Smooth muscle cell (in vitro differentiated cells): ENCODE results near the gene ASTN2. TPM values are rescaled to one million over a fixed set of nuclear protein-coding genes. Genes with fewer than 3 reads are reported as not detected.

Experiments used
- DNase-seq: peaks from one replicate; lab custom pipeline; 2025; ENCODE audit not compliant: unreplicated experiment; lab: John Stamatoyannopoulos, UW
- H2AFZ ChIP-seq: fragments of 200-600 bp; sonication (generic); 2 replicates; pipeline ENCODE4 v1.6.0; 2016; ENCODE audit warnings: antibody characterized with exemption, low read depth, mild to moderate bottlenecking
- H3F3A ChIP-seq: fragments of 200-600 bp; sonication (generic); 2 replicates; pipeline ENCODE4 v1.6.0; 2017; ENCODE audit warnings: antibody characterized with exemption, low read depth
- H3K27ac ChIP-seq: fragments of 200-600 bp; sonication (generic); 2 replicates; pipeline ENCODE4 v1.5.1; 2016; ENCODE audit warnings: low read depth, mild to moderate bottlenecking
- H3K27me3 ChIP-seq: fragments of 200-600 bp; sonication (generic); 2 replicates; pipeline ENCODE4 v1.6.1; 2016; ENCODE audit warnings: low read depth, mild to moderate bottlenecking
- H3K36me3 ChIP-seq: fragments of 200-600 bp; sonication (generic); 2 replicates; pipeline ENCODE4 v1.5.1; 2016; ENCODE audit warnings: low read depth
- H3K4me1 ChIP-seq: fragments of 200-600 bp; sonication (generic); 2 replicates; pipeline ENCODE4 v1.5.1; 2016; ENCODE audit warnings: low read depth
- H3K4me2 ChIP-seq: fragments of 200-600 bp; sonication (generic); 2 replicates; pipeline ENCODE4 v1.6.0; 2016; ENCODE audit warnings: mild to moderate bottlenecking
- H3K4me3 ChIP-seq: fragments of 200-600 bp; sonication (generic); 2 replicates; pipeline ENCODE4 v1.5.1; 2016; ENCODE audit warnings: mild to moderate bottlenecking
- H3K79me2 ChIP-seq: fragments of 200-600 bp; sonication (generic); 2 replicates; pipeline ENCODE4 v1.6.0; 2016; ENCODE audit warnings: low read depth, mild to moderate bottlenecking
- H3K9ac ChIP-seq: fragments of 200-600 bp; sonication (generic); 2 replicates; pipeline ENCODE4 v1.6.0; 2016; ENCODE audit warnings: low read depth
- H3K9me3 ChIP-seq: fragments of 200-600 bp; sonication (generic); replicated peaks from 2 replicates; pipeline ENCODE4 v1.5.1; 2016; ENCODE audit warnings: low read depth
- H4K20me1 ChIP-seq: fragments of 200-600 bp; sonication (generic); 2 replicates; pipeline ENCODE4 v1.6.0; 2016; ENCODE audit warnings: low read depth
- WGBS: methylation state at CpG from one replicate; pipeline ENCODE4 v1.1.7; 2016; ENCODE audit warnings: low lambda C conversion rate; 5-methylcytosine and 5-hydroxymethylcytosine counted together
- polyA plus RNA-seq: library from polyadenylated mRNA; unstranded; fragments of >200 nt; fragmentation: Nextera tagmentation; extraction: Ambion mirVana; gene quantifications from 2 replicates; pipeline ENCODE4 v1.2.1, GENCODE V29; 2016
- total RNA-seq: library from RNA; depleted of rRNA; stranded (reverse); fragments of >200 nt; gene quantifications from 2 replicates; pipeline ENCODE4 v1.2.3, GENCODE V29; 2014
- TF ChIP-seq, protein P1 (sequence below): fragments of 200-600 bp; sonication (generic); IDR thresholded peaks from 2 replicates; pipeline ENCODE4 v1.5.1; 2017; ENCODE audit warnings: borderline replicate concordance, mild to moderate bottlenecking, antibody characterized with exemption; ENCODE audit not compliant: insufficient read depth, poor library complexity, severe bottlenecking

ASTN2 gene
- total and polyA plus RNA-seq, 2 experiments from 2014 or later: 6.5 to 6.7 TPM

DNA sequence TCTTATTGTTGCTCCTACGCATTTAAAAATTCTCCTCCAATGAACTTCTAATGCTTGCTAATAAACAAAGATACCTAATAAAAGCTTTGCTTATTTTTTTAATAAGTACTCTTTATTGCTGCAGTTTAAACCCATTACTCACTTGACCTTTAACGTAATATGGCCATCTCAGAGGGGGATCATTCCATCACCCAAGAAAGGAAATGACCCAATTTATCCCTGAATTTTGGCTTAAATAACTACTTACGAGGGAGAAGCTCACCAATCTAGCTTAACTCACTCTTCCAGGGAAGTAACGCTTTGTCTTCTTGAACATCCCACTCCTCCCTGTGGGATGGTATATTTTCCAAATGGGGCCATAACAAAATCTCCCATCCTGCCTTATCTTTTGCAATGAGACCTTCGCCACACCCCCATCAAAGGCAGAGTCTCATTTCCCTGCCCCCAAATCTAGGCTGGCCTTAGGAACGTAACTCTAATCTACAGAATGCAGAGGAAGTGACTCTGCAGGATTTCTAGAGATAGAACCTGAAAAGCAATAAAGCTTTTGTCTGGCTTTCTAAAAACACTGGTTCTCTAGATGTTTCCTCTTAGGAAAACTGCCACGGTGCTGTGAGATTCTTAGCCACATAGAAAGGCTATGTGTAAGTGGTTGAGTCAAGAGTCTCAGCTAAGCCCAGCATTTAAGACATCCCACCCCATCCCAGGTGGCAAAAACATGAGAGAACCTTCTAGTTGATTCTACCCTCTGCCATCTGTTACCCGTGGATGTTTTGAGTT, 310.0 kb downstream of the ASTN2 start:
- no peaks in the 10 kb centered on the region for H4K20me1 ChIP-seq
- H3K4me2 ChIP-seq: peak overlapping the region; percentile 34
- no peak overlapping the region for H3K9ac ChIP-seq
- peak overlapping the region; percentile 54 for H2AFZ ChIP-seq
- no peak overlapping the region for H3K4me3 ChIP-seq
- WGBS: 41% methylated on average over 8 of the region's 8 CpGs
- peaks cover 4% of the 10 kb centered on the region for H3K4me1 ChIP-seq
- TF ChIP-seq, protein P1, sequence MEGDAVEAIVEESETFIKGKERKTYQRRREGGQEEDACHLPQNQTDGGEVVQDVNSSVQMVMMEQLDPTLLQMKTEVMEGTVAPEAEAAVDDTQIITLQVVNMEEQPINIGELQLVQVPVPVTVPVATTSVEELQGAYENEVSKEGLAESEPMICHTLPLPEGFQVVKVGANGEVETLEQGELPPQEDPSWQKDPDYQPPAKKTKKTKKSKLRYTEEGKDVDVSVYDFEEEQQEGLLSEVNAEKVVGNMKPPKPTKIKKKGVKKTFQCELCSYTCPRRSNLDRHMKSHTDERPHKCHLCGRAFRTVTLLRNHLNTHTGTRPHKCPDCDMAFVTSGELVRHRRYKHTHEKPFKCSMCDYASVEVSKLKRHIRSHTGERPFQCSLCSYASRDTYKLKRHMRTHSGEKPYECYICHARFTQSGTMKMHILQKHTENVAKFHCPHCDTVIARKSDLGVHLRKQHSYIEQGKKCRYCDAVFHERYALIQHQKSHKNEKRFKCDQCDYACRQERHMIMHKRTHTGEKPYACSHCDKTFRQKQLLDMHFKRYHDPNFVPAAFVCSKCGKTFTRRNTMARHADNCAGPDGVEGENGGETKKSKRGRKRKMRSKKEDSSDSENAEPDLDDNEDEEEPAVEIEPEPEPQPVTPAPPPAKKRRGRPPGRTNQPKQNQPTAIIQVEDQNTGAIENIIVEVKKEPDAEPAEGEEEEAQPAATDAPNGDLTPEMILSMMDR: no peak
- H3K9me3 ChIP-seq: no peaks in the 10 kb centered on the region
- H3K36me3 ChIP-seq: no peaks in the 10 kb centered on the region
- DNase-seq: no peak
- H3F3A ChIP-seq: no peaks in the 10 kb centered on the region
- H3K79me2 ChIP-seq: no peaks in the 10 kb centered on the region
- peak overlapping the region; percentile 42 for H3K27ac ChIP-seq
- no peaks in the 10 kb centered on the region for H3K27me3 ChIP-seq

DNA sequence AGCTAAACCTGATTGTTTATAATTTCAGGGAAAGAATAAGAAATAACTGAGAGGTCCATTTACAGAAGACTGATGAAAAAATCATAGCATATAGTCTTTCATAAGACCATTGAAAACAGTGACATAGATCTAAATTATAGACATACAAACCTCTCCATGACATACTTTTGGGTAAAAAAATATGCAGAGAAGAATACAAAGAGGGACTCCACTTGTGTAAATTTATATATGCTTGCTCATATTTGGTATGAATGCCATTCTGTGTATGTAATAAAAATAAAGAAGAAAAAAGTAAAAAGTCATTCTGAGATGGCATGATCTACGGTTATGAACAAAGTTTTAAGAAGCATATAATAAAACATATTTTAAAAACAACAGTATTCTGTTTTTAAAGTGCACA, 310.7 kb downstream of the ASTN2 start:
- Histone ChIP-seq H3K27me3 (no peaks in the 10 kb centered on the region), H3K79me2 (no peaks in the 10 kb centered on the region), H3K36me3 (no peaks in the 10 kb centered on the region), H3K4me3 (no peak overlapping the region), H3K9ac (no peak overlapping the region), H2AFZ (no peak overlapping the region), H3K4me1 (peaks cover under 1% of the 10 kb centered on the region), H3K9me3 (no peaks in the 10 kb centered on the region), H3F3A (no peaks in the 10 kb centered on the region), H4K20me1 (no peaks in the 10 kb centered on the region), H3K4me2 (no peak overlapping the region), H3K27ac (no peak overlapping the region)
- WGBS: 94% methylated on average over 1 of the region's 1 CpG
- TF ChIP-seq, protein P1: no peak
- no peak for DNase-seq

DNA sequence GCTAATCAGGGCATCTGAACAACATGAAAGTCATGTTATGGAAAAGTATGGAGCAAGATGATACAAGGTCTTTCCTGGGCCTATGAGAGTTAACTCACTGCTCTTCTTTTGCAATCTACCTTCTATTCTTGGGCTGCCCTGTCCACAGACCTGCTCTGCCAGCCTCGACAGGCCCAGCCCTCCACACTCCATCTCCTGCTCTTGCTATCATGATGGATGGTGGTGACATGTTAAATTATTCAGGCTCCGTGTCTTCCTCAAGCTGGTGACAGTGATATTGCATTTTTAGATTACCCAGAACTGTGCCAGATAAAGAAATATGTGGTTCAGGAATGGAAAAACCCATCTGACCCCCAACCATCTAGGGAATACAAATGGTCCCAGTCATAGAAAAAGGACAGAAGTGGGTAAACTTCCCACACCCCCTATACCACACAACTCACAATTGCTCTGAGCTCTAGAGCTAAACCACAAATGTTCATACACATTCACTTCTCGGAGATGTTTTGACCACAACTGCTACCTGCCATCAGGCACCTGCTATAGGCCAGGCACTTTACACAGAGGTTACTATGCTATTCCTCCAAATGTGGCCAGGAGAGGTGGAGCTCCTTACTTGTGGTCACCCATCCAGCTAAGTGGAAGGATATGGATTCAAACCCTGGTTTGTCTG, 311.3 kb downstream of the ASTN2 start:
- Histone ChIP-seq H3K4me2 (no peak overlapping the region), H3K27ac (no peak overlapping the region), H4K20me1 (no peaks in the 10 kb centered on the region), H2AFZ (no peak overlapping the region), H3K36me3 (no peaks in the 10 kb centered on the region), H3K4me1 (no peaks in the 10 kb centered on the region), H3K79me2 (no peaks in the 10 kb centered on the region), H3K4me3 (no peak overlapping the region), H3F3A (no peaks in the 10 kb centered on the region), H3K9me3 (no peaks in the 10 kb centered on the region), H3K27me3 (no peaks in the 10 kb centered on the region), H3K9ac (no peak overlapping the region)
- DNase-seq: no peak
- WGBS: 60% methylated on average over 3 of the region's 3 CpGs
- TF ChIP-seq, protein P1: no peak

DNA sequence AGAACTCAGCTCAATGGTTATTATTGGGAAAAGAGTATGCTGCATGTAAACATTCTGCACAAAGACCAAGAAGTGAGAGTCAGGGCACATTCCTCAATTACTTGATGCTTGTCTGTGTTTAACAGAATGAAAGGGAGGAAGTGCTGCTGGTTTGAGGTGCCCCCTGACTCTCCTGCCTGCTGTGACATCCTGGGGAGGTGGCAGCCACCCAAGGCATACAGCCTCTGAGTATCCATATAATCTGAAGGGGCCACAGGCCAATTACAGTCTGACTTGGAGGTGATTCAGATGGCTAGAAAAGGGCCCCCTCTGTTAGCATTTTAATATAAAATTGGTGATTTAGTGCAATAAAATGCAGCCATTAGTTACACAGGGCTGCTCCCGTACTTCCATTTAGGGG, 313.8 kb downstream of the ASTN2 start:
- H4K20me1 ChIP-seq: no peaks in the 10 kb centered on the region
- DNase-seq: no peak
- 100% methylated on average over 1 of the region's 1 CpG for whole genome bisulfite sequencing
- no peaks in the 10 kb centered on the region for H3K27me3 ChIP-seq
- no peak overlapping the region for H3K9ac ChIP-seq
- H3K4me3 ChIP-seq: no peak overlapping the region
- no peak overlapping the region for H2AFZ ChIP-seq
- H3K79me2 ChIP-seq: no peaks in the 10 kb centered on the region
- no peaks in the 10 kb centered on the region for H3K9me3 ChIP-seq
- H3K36me3 ChIP-seq: no peaks in the 10 kb centered on the region
- no peak overlapping the region for H3K27ac ChIP-seq
- no peaks in the 10 kb centered on the region for H3F3A ChIP-seq
- no peaks in the 10 kb centered on the region for H3K4me1 ChIP-seq
- no peak overlapping the region for H3K4me2 ChIP-seq
- TF ChIP-seq, protein P1: no peak
